Inflammatory macrophage treated with lipopolysaccharide for 4 hours (primary cell): ENCODE results near the gene PHACTR4.
"Not testable (repeated sequence)": the region's sequence is repeated elsewhere in the genome, so short reads cannot be mapped to it uniquely, and the experiment has no call there.

ENCODE experiments used
- DNase-seq: peaks from one replicate; pipeline ENCODE4 v3.0.0-alpha.2; 2020

PHACTR4 gene

DNA sequence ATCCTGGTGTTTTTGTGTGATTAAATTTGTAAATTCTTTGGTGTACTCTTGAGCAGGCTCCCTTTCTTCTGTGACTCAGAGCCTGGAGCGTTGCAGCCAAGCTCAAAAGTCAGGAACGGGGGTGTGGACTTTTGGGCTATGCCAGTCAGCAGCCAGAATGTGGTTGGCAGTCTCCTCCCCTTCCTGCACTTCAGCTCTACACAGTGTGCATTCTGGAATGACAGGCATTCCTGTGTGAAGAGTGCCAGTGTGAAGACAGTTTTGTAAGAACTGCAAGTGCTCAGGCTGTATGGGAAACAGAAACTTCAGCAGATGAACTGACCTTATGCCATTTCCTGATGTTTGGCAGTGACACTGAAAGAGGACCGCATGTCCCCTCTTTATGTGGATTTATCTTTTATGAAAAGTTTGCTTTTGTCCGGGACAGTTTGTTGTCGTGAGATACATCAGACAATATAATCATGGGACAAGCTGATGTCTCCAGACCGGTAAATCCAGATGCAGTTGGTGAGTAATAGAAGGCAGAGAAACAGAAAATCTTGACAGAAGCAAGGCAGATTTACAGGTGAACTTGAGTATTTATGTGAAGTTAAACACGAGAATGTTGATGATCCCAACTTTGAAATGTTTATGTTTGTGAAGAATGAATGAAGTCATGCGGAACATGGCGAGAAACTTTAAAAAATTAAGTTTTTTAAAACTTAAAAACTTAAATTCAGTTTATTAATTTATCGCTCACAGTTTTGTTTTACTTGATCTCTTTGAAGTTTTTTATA, 68.6 kb downstream of the PHACTR4 start:
- peak; percentile 97 for DNase-seq

DNA sequence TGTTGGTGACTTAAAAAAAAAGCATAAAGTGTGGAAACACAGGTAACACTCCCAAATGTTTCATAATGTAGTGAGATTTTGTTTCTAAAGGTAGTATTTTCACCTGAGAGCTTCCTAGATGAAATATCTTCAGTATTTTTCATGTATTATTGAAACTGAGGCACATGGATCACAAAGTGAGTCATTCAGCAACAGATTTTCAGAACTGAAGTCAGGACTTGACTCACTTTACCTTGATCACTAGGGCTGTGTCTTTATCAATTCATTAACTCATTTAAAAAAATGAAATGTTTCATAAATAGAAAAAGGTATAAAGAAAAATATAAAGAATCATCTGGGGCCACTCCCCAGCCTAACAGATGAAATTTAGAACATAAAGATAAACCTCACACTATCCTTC, 69.8 kb downstream of the PHACTR4 start:
- no peak for DNase-seq

DNA sequence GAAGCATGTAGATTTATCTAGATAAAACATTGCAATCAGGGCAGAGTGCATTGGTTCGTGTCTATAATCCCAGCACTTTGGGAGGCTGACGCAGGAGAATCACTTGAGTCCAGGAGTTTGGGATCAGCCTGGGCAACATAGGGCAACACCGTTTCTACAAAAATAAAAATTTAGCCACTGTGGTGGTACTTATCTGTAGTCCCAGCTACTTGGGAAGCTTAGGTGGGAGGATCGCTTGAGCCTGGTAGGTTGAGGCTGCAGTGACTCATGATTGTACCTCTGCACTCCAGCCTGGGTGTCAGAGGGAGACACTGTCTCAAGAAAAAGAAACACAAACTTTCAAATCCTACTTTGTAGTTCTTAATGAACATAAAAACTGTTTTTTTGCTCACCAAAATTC, 72.1 kb downstream of the PHACTR4 start:
- no peak for DNase-seq

GRCh38 chr1:28443550-28443949, 74.0 kb downstream of the PHACTR4 start:
- no peak for DNase-seq

GRCh38 chr1:28447679-28448078, 78.1 kb downstream of the PHACTR4 start:
- no peak for DNase-seq

GRCh38 chr1:28448094-28448611, 78.6 kb downstream of the PHACTR4 start:
- not testable (repeated sequence) for DNase-seq

- DNase-seq, result no peak
Measured at GRCh38 chr1:28449904-28450303, 80.4 kb downstream of the PHACTR4 start.

DNA sequence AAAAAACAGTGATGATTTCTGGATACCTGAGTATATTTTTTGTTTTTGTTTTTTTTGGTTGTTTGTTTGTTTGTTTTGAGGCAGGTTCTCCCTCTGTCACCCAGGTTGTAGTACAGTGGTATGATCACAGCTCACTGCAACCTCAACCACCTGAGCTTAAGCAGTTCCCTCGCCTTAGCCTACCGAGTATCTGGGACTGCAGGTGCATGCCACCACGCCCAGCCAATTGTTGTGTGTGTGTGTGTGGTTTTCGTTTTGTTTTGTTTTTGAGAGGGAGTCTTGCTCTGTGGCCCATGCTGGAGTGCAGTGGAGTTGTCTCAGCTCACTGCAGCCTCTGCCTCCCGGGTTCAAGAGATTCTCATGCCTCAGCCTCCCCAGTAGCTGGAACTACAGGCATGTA, 81.0 kb downstream of the PHACTR4 start:
- no peak for DNase-seq

DNA sequence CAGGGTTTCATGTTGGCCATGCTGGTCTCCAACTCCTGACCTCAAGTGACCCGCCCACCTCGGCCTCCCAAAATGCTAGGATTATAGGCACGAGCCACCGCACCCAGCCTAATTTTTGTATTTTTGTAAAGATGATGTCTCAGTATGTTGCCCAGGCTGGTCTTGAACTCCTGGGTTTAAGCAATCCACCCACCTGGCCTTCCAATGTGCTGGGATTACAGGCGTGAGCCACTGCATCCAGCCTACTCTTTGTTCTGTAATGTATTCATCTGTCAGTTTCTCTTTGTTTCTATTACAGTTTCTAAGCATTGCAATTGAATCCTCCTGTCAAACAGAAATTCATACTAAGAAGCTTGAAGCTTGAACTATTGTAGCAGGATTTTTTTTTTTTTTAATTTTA, 81.5 kb downstream of the PHACTR4 start:
- no peak for DNase-seq

DNA sequence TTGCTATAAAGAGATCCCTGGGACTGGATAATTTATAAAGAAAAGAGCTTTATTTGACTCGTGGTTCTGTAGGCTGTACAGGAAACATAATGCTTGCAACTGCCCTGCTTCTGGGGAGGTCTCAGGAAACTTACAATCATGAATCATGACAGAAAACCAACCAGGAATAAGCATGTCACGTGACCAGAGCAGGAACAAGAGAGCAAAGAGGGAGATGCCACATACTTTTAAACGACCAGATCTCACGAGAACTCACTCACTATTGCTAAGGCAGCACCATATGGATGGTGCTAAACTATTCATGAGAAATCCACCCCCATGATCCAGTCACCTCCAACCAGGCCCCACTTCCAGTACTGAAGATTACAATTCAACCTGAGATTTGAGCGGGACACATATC, 86.5 kb downstream of the PHACTR4 start:
- peak; percentile 39 for DNase-seq

DNA sequence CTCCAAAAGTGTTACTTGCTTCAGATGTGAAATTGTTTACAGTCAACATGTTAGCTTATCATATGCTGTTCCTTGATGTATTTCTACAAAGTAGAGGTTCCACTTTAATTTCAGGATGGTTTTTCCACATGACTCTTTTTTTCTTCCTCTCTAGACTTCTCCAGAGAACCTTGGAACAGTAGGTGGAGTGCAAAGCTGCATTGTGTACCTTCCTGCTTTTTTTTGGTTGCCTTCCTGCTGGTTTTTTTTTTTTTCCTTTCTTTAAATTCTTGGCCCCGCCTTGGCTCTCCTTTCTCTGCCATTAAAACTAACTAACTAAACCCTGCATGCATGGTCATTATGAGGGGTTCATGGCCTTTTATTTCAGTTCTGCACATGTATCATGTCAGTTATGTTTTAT, 88.1 kb downstream of the PHACTR4 start:
- DNase-seq, result no peak

DNA sequence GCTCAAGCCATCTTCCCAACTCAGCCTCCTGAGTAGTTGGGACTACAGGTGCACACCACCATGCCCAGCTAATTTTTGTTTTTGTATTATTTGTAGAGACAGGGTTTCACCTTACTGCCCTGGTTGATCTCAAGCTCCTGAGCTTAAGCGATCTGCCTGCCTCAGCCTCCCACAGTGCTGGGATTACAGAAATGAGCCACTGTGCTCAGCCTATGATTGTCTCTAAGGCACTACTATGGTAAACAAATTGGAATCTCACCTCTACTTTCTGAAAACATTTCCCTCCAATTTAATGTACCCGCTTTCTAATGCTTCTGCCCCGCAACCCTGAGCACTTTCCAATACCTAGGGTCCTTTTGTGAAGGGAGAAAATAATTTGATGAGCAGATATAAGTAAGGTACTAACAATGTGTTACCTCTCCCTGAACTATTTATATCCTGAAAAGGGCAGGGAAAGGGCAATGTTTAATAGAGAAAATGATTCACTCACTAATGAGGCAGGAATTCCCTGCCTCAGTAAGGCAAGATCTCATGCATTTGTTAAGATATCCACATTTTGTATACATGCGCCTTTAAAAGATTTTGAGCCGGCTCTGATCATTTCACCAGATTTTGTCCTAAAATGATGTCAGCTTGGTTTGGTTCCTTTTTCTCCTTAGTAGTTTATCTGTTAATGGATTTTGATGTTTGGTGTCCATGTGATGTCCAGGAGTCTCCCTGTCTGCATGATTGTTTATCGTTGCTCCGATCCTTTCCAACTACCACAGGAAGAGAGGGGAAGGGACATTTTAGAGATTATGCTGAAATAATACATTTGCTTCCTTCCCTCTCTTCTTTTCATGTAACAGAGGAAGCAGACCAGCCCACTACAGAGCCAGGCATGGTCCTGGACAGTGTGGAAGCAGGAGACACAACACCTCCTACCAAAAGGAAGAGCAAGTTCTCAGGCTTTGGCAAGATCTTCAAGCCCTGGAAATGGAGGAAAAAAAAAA, 89.0 kb downstream of the PHACTR4 start:
- no peak for DNase-seq

DNA sequence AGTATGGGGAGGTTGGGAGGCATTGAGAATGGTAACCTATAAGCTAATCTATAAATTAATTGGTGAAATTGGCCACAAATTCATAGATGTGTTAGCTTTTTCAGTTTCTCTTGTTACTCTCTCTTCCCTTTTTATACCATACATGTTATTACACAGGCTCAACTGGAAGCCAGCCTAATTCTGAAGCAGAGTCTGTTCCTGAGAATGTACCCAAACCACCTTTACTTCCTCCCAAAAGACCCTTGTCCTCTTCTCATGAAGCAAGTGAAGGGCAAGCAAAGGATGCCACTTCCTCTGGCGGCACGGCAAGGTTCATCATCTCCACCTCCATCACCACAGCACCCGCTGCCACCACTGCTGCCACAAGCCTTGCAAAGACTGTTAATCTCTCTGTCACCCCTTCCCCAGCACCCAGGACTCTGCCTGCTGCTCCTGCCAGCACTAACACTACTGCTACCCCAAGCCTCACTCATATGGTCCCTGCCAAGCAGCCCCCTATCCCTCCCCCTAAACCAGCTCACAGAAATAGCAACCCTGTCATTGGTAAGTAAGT, 96.8 kb downstream of the PHACTR4 start:
- DNase-seq, result no peak

DNA sequence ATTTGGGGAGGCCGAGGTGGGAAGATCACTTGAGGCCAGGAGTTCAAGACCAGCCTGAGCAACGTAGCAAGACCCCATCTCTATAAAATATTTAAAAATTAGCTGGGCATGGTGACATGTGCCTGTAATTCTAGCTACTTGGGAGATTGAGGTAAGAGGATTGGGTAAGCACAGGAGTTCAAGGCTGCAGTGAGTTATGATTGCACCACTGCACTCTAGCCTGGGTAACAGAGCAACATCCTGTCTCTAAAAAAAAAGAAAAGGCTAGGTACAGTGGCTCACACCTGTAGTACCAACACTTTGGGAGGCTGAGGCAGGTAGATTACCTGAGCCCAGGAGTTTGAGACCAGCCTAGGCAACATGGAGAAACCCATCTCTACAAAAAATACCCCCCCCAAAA, 100.6 kb downstream of the PHACTR4 start:
- DNase-seq, result no peak

DNA sequence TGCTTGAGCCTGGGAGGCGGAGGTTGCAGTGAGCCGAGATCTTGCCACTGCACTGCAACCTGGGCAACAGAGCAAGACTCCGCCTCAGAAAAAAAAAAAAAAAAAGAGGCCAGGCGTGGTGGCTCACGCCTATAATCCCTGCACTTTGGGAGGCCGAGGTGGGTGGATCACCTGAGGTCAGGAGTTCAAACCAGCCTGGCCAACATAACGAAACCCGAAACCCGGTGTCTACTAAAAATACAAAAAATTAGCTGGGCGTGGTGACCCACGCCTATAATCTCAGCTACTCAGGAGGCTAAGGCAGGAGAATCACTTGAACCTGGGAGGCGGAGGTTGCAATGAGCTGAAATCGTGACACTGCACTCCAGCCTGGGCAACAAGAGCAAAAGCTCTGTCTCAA, 110.0 kb downstream of the PHACTR4 start:
- DNase-seq, result not testable (repeated sequence)

- DNase-seq, result no peak
Measured at GRCh38 chr1:28480308-28480707, 110.8 kb downstream of the PHACTR4 start.

DNA sequence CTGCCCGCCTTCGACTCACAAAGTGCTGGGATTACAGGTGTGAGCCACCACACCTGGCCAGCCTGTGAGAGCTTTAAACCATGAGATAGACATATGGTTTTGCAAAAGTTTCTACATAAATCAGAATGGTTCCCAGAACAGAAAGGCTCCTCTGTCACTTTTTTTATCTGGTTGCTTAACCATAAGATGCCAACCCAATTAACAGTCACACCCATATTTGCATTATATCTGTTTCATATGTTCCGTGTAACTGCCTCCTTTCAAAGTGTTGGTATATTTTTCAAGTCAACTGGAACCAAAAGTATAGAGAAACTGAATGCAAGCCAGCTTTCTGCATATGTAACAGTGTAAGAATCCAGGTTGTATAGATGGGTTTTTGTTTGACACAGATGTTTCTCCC, 112.6 kb downstream of the PHACTR4 start:
- no peak for DNase-seq

GRCh38 chr1:28482702-28483101, 113.2 kb downstream of the PHACTR4 start:
- DNase-seq, result no peak

GRCh38 chr1:28494737-28495136, 125.2 kb downstream of the PHACTR4 start:
- no peak for DNase-seq

GRCh38 chr1:28499553-28499952, 130.0 kb downstream of the PHACTR4 start:
- DNase-seq, result no peak

DNA sequence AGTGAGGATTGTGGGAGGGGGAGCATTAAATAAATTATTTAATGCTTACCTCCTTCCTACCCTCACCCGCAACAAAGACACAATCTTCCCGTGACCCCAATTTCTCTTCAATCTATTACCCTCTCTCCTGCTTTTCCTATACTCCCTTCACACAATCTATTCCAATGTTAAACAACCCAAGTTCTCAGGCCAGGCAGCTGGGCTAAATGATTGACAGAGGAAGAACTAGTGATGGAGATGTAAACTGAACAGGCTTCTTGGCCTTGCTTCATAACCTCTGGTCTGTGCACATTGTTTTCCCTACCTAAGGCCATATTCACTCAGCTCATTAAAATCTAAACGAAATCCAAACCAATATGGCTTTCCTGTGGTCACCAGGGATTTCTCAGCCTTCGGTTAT, 132.4 kb downstream of the PHACTR4 start:
- no peak for DNase-seq

DNA sequence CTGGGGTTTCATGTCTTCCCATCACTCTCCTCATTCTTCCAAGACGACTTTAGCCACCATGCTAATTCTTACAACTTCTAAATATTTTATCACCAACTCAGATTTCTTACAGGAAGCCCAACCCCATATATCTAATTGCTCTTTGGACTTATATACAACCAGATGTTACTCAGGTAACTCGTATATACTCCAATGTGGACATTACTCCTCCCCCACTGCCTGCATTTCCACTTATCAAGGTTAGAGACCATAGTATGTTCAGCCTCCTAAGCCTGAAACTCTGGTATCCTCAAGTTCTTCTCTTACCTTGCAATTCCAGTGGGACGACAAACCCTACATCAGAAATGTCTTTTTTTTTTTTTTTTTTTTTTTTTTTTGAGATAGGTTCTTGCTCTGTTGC, 133.6 kb downstream of the PHACTR4 start:
- no peak for DNase-seq

- DNase-seq, result peak; percentile 99
Measured at GRCh38 chr1:28505406-28506187, 136.1 kb downstream of the PHACTR4 start, which contains the start of gene RCC1. Gene RCC1, plus strand, starts transcription at chr1:28506043. Its CDS starts 23,824 bp downstream, at chr1:28529867.
